Suppressor macrophage (primary cell): ENCODE data around the gene XXYLT1.

ENCODE experiments used
- DNase-seq, 4 experiments: peaks; one replicate each; pipeline ENCODE4 v3.0.0-alpha.2; 2020 to 2022

The XXYLT1 gene

GRCh38 chr3:195265363-195265976 is 5.5 kb downstream of the XXYLT1 start:
- no peak for DNase-seq

GRCh38 chr3:195263925-195264600 is 6.9 kb downstream of the XXYLT1 start:
- DNase-seq = no peak

- DNase-seq = peak; percentile 17 to 48 (median 34)
Observed at GRCh38 chr3:195263193-195263924, 7.6 kb downstream of the XXYLT1 start.

GRCh38 chr3:195261925-195262324 is 9.0 kb downstream of the XXYLT1 start:
- no peak for DNase-seq

GRCh38 chr3:195260280-195260905 is 10.6 kb downstream of the XXYLT1 start:
- DNase-seq = peak; percentile 61 to 82 (median 80)

GRCh38 chr3:195259475-195260279 is 11.3 kb downstream of the XXYLT1 start:
- peak; percentile 70 to 90 (median 87) for DNase-seq

- peak in 1 of 4 experiments; percentile 10 for DNase-seq
Observed at GRCh38 chr3:195259154-195259474, 11.8 kb downstream of the XXYLT1 start.

GRCh38 chr3:195258449-195259153 is 12.4 kb downstream of the XXYLT1 start:
- DNase-seq = no peak

GRCh38 chr3:195257454-195258448 is 13.2 kb downstream of the XXYLT1 start:
- DNase-seq = no peak

GRCh38 chr3:195256639-195257453 is 14.1 kb downstream of the XXYLT1 start:
- DNase-seq = no peak

- no peak for DNase-seq
Observed at GRCh38 chr3:195255571-195256501, 15.1 kb downstream of the XXYLT1 start.

- DNase-seq = no peak
Observed at GRCh38 chr3:195255176-195255500, 15.8 kb downstream of the XXYLT1 start.

GRCh38 chr3:195254454-195255175 is 16.3 kb downstream of the XXYLT1 start:
- DNase-seq = no peak

- no peak for DNase-seq
Observed at GRCh38 chr3:195253923-195254432, 17.0 kb downstream of the XXYLT1 start.

- no peak for DNase-seq
Observed at GRCh38 chr3:195251336-195252065, 19.5 kb downstream of the XXYLT1 start.

GRCh38 chr3:195250473-195251251 is 20.3 kb downstream of the XXYLT1 start:
- DNase-seq = peak in 3 of 4 experiments; percentile 14 to 37 (median 36)
